ENCODE data around the gene ADAM10. TPM values are rescaled to one million over a fixed set of nuclear protein-coding genes. Genes with fewer than 3 reads are reported as not detected.

Gene ADAM10
- polyA plus RNA-seq, 1 of the 3 experiments (the other 2 are of a cell fraction): 83.5 TPM

DNA sequence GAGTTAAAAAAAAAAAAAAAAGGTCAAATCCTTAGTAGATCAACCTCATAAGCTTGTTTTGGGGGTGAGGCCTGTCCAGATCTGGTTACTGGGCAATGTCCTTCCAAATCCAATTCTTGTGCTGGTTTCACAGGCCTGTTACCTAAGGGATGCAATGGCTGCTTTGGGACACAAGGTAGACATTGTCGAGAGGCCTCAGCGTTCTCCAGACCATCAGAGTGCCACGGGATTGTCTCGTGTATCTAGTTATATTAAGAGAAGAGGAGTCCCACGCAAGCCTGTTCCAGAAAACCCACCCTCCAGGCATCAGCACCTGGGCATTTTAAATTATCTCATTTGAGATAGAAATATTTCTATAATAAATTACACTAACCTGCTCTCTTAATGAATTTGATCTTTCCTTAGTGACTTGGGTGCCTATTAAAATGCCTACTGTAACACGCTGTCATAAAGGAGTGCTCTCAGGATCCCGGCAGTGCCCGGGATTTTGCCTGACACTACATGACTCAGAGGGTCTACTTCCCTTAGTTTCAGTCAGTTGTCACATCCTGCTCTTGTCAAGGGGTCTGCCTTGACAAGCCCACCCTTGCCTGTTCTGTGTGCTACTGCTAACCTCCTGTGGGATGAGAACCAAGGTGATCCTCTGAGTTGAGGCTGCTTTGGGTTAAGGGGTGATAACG, 201.7 kb downstream of the ADAM10 start:
- TF ChIP-seq SIN3A (IDR thresholded peaks at IDR 0.05; ENCODE audit: borderline replicate concordance, low read depth, low read length): no peak
- no peak for TF ChIP-seq POLR2AphosphoS5 (IDR thresholded peaks at IDR 0.05; ENCODE audit: low read depth, low read length)
- TF ChIP-seq, protein P1, sequence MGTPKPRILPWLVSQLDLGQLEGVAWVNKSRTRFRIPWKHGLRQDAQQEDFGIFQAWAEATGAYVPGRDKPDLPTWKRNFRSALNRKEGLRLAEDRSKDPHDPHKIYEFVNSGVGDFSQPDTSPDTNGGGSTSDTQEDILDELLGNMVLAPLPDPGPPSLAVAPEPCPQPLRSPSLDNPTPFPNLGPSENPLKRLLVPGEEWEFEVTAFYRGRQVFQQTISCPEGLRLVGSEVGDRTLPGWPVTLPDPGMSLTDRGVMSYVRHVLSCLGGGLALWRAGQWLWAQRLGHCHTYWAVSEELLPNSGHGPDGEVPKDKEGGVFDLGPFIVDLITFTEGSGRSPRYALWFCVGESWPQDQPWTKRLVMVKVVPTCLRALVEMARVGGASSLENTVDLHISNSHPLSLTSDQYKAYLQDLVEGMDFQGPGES (IDR thresholded peaks at IDR 0.05; ENCODE audit: low read depth, low read length): no peak
- no peak for TF ChIP-seq NFIC (IDR thresholded peaks at IDR 0.05; ENCODE audit: borderline replicate concordance)
- TF ChIP-seq, protein P2, sequence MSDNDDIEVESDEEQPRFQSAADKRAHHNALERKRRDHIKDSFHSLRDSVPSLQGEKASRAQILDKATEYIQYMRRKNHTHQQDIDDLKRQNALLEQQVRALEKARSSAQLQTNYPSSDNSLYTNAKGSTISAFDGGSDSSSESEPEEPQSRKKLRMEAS (IDR thresholded peaks at IDR 0.05; ENCODE audit: low read depth): no peak
- TF ChIP-seq RAD21 (IDR thresholded peaks at IDR 0.05; ENCODE audit: low read length): no peak
- peaks cover 17 to 22% of the 10 kb centered on the region in 2 experiments; a peak in 2 of 4 replicates for H3K4me1 ChIP-seq (ENCODE audit: control insufficient read depth in 1 of 2, insufficient read depth in 2 of 2, low read depth in 1 of 2, low read length in 1 of 2)

DNA sequence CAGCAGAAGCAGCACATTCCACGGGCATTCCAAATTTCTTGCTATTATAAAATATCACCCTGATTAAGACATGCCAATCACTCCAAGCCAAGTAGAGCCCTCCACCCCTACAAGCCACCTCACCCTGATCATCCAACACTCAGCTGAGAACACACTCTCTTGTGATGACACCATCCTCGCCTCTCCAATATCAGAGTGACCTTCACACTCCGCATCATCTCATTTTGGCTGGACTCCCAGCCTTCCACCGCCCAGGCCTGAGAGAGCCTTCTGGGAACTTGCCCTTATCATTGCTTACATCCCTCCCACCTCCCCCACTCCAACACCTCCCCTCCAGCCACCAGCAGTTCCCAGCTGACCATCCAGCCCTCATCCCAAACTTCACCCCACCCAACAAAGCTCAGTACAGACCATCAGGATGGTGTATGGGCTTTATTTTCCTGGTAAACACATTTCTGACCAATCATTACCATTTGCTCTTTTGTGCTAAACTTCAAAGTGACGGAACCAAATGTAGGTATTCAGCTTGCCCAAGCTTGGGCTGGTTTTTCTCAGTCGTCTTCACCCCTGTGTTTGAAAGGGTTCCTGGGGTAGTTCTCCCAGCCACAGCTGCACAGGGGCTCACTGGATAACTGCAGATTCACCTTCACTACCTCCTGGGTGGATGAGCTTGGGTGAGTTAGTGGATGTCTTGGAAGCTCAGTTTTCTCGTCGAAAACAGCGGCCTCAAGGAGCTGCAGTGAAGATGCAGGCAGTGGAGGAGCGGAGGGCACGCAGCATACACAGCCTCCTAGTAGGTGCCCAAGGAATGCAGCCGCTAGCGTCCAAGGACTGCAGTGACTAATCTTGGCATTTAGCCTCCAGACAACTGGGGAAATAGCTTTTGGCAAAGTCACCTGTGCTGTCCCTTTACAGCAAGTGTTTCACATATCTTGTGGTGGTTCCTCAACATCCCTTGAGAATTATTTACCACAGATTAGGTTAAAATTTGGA, 202.6 kb downstream of the ADAM10 start:
- Histone ChIP-seq H2AFZ (ENCODE audit: low read depth) (peak overlapping the region; percentile 44; the same call in 1 of the 2 replicates), H3K9me2 (no peaks in the 10 kb centered on the region), H3F3A (replicated peaks; ENCODE audit: insufficient read depth) (peaks cover 20% of the 10 kb centered on the region), H3K4me2 (peak overlapping the region; percentile 80), H3K79me2 (ENCODE audit: insufficient read depth) (no peaks in the 10 kb centered on the region), H3K4me1 (ENCODE audit: control insufficient read depth in 1 of 2, insufficient read depth in 2 of 2, low read depth in 1 of 2, low read length in 1 of 2) (peaks cover 17 to 19% of the 10 kb centered on the region in 2 experiments; a peak in 2 of 4 replicates), H3K4me3 (ENCODE audit: low read depth in 2 of 2, low read length in 1 of 2) (0 out of 4 replicates have a peak overlapping the region, but pooled peaks of 1 of the 2 experiments have one; percentile 36), H3K9ac (peak overlapping the region; percentile 68; the same call in 1 of the 2 replicates), H3K27me3 (ENCODE audit: insufficient read depth) (no peaks in the 10 kb centered on the region), H3K36me3 (replicated peaks in 1 of 2; ENCODE audit: control insufficient read depth in 1 of 2, insufficient read depth in 2 of 2, low read length in 1 of 2) (no peaks in the 10 kb centered on the region), H4K20me1 (ENCODE audit: insufficient read depth) (no peaks in the 10 kb centered on the region), H3K27ac (ENCODE audit: low read depth in 2 of 2, low read length in 1 of 2) (peak overlapping the region; percentile 50 to 89; a peak in 3 of 4 replicates), H3K9me3 (no peaks in the 10 kb centered on the region)
- DNase-seq: peak; percentile 53
- CTCF ChIA-PET: interaction anchor here (1.1 kb wide), 1 partner anchor 224 kb away, joined by 4 read pairs; the partner anchor contains the start of gene MINDY2
- 42% methylated on average over 10 of the region's 13 CpGs for WGBS (ENCODE audit: low lambda C conversion rate)
- POLR2A ChIA-PET: no interaction called here
- TF ChIP-seq RFX5 (IDR thresholded peaks at IDR 0.05; ENCODE audit: low read length): no peak
- peak; percentile 60; the same call in 1 of the 2 replicates for TF ChIP-seq RXRA (IDR thresholded peaks at IDR 0.05; ENCODE audit: borderline replicate concordance, low read depth)
- TF ChIP-seq, protein P3, sequence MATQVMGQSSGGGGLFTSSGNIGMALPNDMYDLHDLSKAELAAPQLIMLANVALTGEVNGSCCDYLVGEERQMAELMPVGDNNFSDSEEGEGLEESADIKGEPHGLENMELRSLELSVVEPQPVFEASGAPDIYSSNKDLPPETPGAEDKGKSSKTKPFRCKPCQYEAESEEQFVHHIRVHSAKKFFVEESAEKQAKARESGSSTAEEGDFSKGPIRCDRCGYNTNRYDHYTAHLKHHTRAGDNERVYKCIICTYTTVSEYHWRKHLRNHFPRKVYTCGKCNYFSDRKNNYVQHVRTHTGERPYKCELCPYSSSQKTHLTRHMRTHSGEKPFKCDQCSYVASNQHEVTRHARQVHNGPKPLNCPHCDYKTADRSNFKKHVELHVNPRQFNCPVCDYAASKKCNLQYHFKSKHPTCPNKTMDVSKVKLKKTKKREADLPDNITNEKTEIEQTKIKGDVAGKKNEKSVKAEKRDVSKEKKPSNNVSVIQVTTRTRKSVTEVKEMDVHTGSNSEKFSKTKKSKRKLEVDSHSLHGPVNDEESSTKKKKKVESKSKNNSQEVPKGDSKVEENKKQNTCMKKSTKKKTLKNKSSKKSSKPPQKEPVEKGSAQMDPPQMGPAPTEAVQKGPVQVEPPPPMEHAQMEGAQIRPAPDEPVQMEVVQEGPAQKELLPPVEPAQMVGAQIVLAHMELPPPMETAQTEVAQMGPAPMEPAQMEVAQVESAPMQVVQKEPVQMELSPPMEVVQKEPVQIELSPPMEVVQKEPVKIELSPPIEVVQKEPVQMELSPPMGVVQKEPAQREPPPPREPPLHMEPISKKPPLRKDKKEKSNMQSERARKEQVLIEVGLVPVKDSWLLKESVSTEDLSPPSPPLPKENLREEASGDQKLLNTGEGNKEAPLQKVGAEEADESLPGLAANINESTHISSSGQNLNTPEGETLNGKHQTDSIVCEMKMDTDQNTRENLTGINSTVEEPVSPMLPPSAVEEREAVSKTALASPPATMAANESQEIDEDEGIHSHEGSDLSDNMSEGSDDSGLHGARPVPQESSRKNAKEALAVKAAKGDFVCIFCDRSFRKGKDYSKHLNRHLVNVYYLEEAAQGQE (IDR thresholded peaks at IDR 0.05; ENCODE audit: low read depth, low read length): peak; percentile 53; the same call in 1 of the 2 replicates
- TF ChIP-seq TAF1 (IDR thresholded peaks at IDR 0.05; ENCODE audit: borderline replicate concordance, low read depth, low read length): no peak
- TF ChIP-seq, protein P4, sequence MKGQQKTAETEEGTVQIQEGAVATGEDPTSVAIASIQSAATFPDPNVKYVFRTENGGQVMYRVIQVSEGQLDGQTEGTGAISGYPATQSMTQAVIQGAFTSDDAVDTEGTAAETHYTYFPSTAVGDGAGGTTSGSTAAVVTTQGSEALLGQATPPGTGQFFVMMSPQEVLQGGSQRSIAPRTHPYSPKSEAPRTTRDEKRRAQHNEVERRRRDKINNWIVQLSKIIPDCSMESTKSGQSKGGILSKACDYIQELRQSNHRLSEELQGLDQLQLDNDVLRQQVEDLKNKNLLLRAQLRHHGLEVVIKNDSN (IDR thresholded peaks at IDR 0.05; ENCODE audit: borderline replicate concordance, low read depth): no peak
- peak; percentile 89 for TF ChIP-seq TCF12 (IDR thresholded peaks at IDR 0.05)
- TF ChIP-seq, protein P2 (IDR thresholded peaks at IDR 0.05; ENCODE audit: low read depth): peak; percentile 73; the same call in 1 of the 2 replicates
- TF ChIP-seq EZH2phosphoT487 (IDR thresholded peaks at IDR 0.05; ENCODE audit: borderline replicate concordance, low read depth): no peak
- TF ChIP-seq YY1 (IDR thresholded peaks at IDR 0.05; ENCODE audit: low read depth): no peak
- no peak for TF ChIP-seq MEF2A (IDR thresholded peaks at IDR 0.05; ENCODE audit: borderline replicate concordance, low read depth)
- peak; percentile 87 for TF ChIP-seq JUND (IDR thresholded peaks at IDR 0.05)
- peak; percentile 95 for TF ChIP-seq TEAD4 (IDR thresholded peaks at IDR 0.05; ENCODE audit: borderline replicate concordance, insufficient read depth)
- TF ChIP-seq POLR2AphosphoS5 (IDR thresholded peaks at IDR 0.05; ENCODE audit: low read depth, low read length): peak; percentile 47; the same call in 1 of the 2 replicates
- TF ChIP-seq NFIC (IDR thresholded peaks at IDR 0.05; ENCODE audit: borderline replicate concordance): peak; percentile 97

More for the DNA sequence above, 201.7 kb downstream of the ADAM10 start:
- H3F3A ChIP-seq (replicated peaks; ENCODE audit: insufficient read depth): peaks cover 20% of the 10 kb centered on the region
- 85% methylated on average over 9 of the region's 9 CpGs for WGBS (ENCODE audit: low lambda C conversion rate)
- POLR2A ChIA-PET: interaction anchor here (0.7 kb wide), 1 partner anchor 202 kb away, joined by 3 read pairs; the partner anchor contains the start of gene ADAM10
- H4K20me1 ChIP-seq (ENCODE audit: insufficient read depth): no peaks in the 10 kb centered on the region
- no peaks in the 10 kb centered on the region for H3K9me2 ChIP-seq
- H3K9ac ChIP-seq: no peak overlapping the region
- no peak overlapping the region for H2AFZ ChIP-seq (ENCODE audit: low read depth)
- CTCF ChIA-PET: no interaction called here
- H3K9me3 ChIP-seq: no peaks in the 10 kb centered on the region
- H3K4me3 ChIP-seq (ENCODE audit: low read depth in 2 of 2, low read length in 1 of 2): no peak overlapping the region
- peak overlapping the region in 1 of 2 experiments; percentile 89; a peak in 2 of 4 replicates for H3K27ac ChIP-seq (ENCODE audit: low read depth in 2 of 2, low read length in 1 of 2)
- no peaks in the 10 kb centered on the region for H3K36me3 ChIP-seq (replicated peaks in 1 of 2; ENCODE audit: control insufficient read depth in 1 of 2, insufficient read depth in 2 of 2, low read length in 1 of 2)
- no peak for DNase-seq
- no peaks in the 10 kb centered on the region for H3K79me2 ChIP-seq (ENCODE audit: insufficient read depth)
- peak overlapping the region; percentile 80 for H3K4me2 ChIP-seq
- H3K27me3 ChIP-seq (ENCODE audit: insufficient read depth): no peaks in the 10 kb centered on the region

All from SK-N-SH (cell line).